Naive thymus-derived CD8-positive, alpha-beta T cell (primary cell): ENCODE measurements around the gene KRT82. TPM values are rescaled to one million over a fixed set of nuclear protein-coding genes. Genes with fewer than 3 reads are reported as not detected.

Experiments used
- ATAC-seq, 2 donors: fragments of 150-1000 bp; cut with Tn5 transposase in 1 of 2; sonication (Bioruptor Pico), chemical (Tn5 transposase) in 1 of 2; 1 replicate in 1 of 2; 2 replicates in 1 of 2; pipeline ENCODE4 v1.10.0; 2021; ENCODE audit warnings: mild to moderate bottlenecking in 2 of 2, moderate library complexity in 2 of 2
- POLR2A ChIA-PET: fragments of 350-600 bp; sonication (Branson Sonifier 250); formaldehyde crosslinking; loops from one replicate; lab custom pipeline; 2021; ENCODE audit warnings: antibody characterized with exemption; lab: Charles Lee
- DNase-seq, 10 donors: peaks; one replicate each; pipeline versions ENCODE4 v3.0.0 to v3.0.0-alpha.2; 2020 to 2022
- H3K27ac Mint-ChIP-seq, 10 donors: one replicate each; pipeline ENCODE4 v1.8.0; 2020 to 2022; ENCODE audit warnings: mild to moderate bottlenecking in 10 of 10, mixed read lengths in 10 of 10, moderate library complexity in 4 of 10, inconsistent platforms in 1 of 10
- H3K27me3 Mint-ChIP-seq, 5 donors: one replicate each; pipeline ENCODE4 v1.8.0; 2021 to 2022; ENCODE audit warnings: mixed read lengths in 5 of 5
- H3K36me3 Mint-ChIP-seq, 3 donors: one replicate each; pipeline ENCODE4 v1.8.0; 2020 to 2022; ENCODE audit warnings: mixed read lengths in 3 of 3, mild to moderate bottlenecking in 2 of 3, inconsistent platforms in 1 of 3
- H3K4me1 Mint-ChIP-seq, 4 donors: one replicate each; pipeline ENCODE4 v1.8.0; 2021 to 2022; ENCODE audit warnings: mixed read lengths in 4 of 4
- H3K4me3 Mint-ChIP-seq, 10 donors: one replicate each; pipeline ENCODE4 v1.8.0; 2020 to 2022; ENCODE audit warnings: mild to moderate bottlenecking in 10 of 10, mixed read lengths in 10 of 10, moderate library complexity in 6 of 10, inconsistent platforms in 1 of 10
- H3K9me3 Mint-ChIP-seq, 9 donors: one replicate each; pipeline ENCODE4 v1.8.0; 2020 to 2022; ENCODE audit warnings: mixed read lengths in 9 of 9, mild to moderate bottlenecking in 3 of 9, inconsistent platforms in 1 of 9, moderate library complexity in 1 of 9
- polyA plus RNA-seq, 3 donors: library from polyadenylated mRNA; unstranded; fragments of 300-500 nt; fragmentation: Illumina TruSeq; gene quantifications; one replicate each; pipeline ENCODE4 v1.2.3, GENCODE V29; 2021
- total RNA-seq, 8 experiments: library from RNA in 2 of 8; stranded (reverse) in 2 of 8; gene quantifications; one replicate each; pipeline ENCODE4 v1.2.3 and lab custom pipeline; 2021 to 2026

KRT82 gene
- total and polyA plus RNA-seq, 5 experiments from 2014 or later, result not detected

DNA sequence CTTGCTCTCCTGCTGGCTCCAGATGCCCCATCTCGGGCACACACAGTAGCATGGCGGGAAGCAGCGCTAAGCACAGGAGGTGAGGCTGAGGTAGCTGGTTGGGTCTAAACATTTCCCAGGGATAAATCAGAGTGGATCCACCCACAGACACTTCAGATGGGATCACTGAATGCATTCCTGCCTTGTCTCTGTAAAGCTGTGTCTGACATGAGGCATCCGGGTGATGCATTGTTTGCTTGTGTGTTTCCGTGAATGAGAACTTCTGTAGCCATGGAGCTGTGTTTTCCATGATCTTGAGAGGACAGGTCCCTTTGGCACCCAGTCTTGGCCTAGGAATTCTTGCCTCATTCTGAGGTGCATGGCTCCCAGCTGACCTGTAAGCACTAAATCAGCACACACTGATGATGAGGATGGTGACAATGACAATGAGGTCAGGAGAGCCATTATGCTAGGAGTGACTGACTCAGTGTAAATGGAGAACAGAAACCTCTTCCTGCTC, 34.7 kb upstream of the KRT82 start:
- Mint-ChIP-seq H3K27ac (no peak overlapping the region), H3K27me3 (peaks cover 22 to 52% (median 33%) of the 10 kb centered on the region in 5 donors), H3K4me1 (peaks cover 0 to 3% (median under 1%) of the 10 kb centered on the region in 4 donors), H3K36me3 (no peaks in the 10 kb centered on the region), H3K4me3 (no peak overlapping the region), H3K9me3 (no peaks in the 10 kb centered on the region)
- DNase-seq, result no peak
- ATAC-seq, result no peak
- POLR2A ChIA-PET, result no interaction called here

DNA sequence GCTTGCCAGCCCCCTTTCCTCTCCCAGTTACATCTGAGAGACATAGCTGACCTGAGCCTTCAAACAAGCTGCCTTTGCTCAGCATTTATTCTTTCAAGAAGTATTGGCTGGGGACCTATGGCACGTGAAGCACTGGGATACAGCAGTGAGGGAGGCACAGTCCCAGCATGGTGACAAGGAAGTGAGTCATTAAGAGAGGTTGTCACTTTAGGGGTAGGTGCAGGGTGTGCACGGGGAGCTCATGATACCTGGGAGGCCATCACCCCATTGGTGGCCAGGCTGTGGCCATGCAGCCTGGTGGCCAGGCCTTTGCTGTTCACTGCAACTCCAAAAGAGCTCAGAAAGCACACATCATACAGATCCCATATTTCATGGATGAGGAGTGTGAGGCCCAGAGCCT, 33.7 kb upstream of the KRT82 start:
- DNase-seq (no peak), ATAC-seq (no peak)
- Mint-ChIP-seq H3K27ac (no peak overlapping the region), H3K4me3 (no peak overlapping the region), H3K36me3 (no peaks in the 10 kb centered on the region), H3K4me1 (peaks cover 0 to 3% (median under 1%) of the 10 kb centered on the region in 4 donors), H3K9me3 (no peaks in the 10 kb centered on the region), H3K27me3 (peaks cover 24 to 62% (median 32%) of the 10 kb centered on the region in 5 donors)
- POLR2A ChIA-PET, result no interaction called here

DNA sequence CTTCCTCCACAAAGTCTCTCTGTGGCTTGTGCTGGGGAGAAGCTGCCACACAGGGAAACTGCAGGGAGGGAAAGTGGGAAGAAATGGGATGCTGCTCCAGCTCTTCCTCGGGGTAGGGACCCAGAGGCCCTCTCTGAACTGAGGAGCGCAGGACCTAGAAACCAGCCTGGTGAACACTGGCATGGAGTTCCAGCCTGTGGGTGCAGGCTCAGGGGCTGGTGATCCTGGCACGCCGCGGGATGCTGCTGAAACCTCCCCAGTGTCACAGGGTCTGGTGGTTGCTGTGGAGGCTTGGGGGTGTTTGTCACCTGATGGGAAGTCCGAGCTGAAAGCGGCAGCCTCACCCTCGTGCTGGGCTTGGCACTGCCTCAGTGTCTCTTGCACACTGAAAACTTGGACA, 33.3 kb upstream of the KRT82 start:
- no peak for ATAC-seq

DNA sequence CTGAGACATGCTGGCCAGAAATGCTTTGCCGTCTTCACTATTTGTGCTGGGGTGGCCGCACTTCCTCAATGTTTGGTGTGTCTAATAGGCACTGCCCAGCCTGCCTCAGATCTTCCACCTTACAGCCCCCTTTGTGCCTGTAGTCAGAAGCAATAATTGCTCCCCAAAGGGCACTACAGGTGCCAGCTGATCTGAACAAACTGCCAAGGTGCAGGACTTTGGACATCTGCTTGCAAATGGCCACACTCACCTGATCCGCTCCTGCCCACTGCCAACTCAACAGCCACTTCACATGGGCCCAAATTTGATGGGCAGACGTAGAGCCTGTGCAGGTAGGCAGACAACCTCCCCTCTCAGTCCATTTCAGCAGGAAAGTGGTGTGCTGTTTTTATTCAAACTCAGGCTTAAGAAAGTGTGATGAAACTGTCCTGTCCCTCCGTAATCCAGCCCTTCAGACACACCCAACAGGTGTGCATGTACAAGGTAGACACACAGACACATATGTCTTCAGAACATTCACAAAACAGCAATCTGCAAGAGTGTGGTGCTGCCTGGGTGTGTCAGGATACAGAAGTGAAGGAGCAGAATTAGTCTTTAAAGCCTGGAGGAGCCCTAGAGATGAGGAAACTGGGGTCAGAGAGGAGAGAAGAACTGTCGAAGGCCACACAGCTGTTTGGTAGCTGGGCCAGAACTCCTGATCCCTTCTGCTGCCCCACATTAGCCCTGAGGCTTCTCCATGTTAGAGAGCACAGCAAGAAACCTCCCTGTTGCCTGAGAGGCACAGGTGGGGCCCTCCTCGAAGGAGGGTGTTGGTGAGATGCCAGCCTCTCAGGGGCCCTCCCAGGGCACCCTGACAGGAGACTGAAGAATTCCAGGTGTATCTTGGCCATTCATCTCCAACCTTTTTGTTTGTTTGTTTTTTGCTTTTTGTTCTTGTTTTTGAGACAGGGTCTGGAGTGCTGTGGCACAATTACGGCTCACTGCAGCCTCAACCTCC, 32.5 kb upstream of the KRT82 start:
- DNase-seq (no peak), ATAC-seq (no peak)
- Mint-ChIP-seq H3K4me3 (no peak overlapping the region), H3K4me1 (peaks cover 0 to 3% (median under 1%) of the 10 kb centered on the region in 4 donors), H3K9me3 (no peaks in the 10 kb centered on the region), H3K36me3 (no peaks in the 10 kb centered on the region), H3K27ac (no peak overlapping the region), H3K27me3 (peaks cover 25 to 74% (median 35%) of the 10 kb centered on the region in 5 donors)
- POLR2A ChIA-PET, result no interaction called here

More for the DNA sequence above, 33.3 kb upstream of the KRT82 start:
- no peak for DNase-seq
- Mint-ChIP-seq H3K27me3 (peaks cover 25 to 66% (median 29%) of the 10 kb centered on the region in 5 donors), H3K9me3 (no peaks in the 10 kb centered on the region), H3K4me1 (peaks cover 0 to 3% (median under 1%) of the 10 kb centered on the region in 4 donors), H3K36me3 (no peaks in the 10 kb centered on the region), H3K4me3 (no peak overlapping the region), H3K27ac (no peak overlapping the region)
- POLR2A ChIA-PET, result no interaction called here

DNA sequence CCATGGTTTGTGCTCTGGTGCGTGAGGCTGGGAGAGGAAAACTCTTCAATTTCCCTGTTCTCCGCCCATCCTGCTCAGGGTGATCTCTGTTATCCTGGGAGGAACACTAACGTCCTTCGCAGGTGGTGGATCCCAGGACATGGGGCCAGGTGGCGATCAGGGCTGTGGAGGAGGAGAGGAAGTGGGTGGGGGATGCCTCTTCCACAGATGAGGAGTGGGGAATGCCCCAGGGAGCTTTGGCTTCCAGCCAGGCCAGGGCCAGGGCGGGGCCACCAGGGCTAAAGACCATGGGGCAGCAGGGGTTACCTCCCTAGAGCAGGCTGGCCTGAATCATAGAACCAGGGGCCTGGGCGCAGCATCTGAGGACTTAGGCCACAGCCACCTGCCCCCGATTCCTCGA, 31.4 kb upstream of the KRT82 start:
- Mint-ChIP-seq H3K36me3 (no peaks in the 10 kb centered on the region), H3K9me3 (no peaks in the 10 kb centered on the region), H3K27ac (no peak overlapping the region), H3K27me3 (peaks cover 23 to 75% (median 33%) of the 10 kb centered on the region in 5 donors), H3K4me3 (no peak overlapping the region), H3K4me1 (peaks cover 0 to 3% (median under 1%) of the 10 kb centered on the region in 4 donors)
- ATAC-seq (no peak), DNase-seq (no peak)
- POLR2A ChIA-PET, result no interaction called here

DNA sequence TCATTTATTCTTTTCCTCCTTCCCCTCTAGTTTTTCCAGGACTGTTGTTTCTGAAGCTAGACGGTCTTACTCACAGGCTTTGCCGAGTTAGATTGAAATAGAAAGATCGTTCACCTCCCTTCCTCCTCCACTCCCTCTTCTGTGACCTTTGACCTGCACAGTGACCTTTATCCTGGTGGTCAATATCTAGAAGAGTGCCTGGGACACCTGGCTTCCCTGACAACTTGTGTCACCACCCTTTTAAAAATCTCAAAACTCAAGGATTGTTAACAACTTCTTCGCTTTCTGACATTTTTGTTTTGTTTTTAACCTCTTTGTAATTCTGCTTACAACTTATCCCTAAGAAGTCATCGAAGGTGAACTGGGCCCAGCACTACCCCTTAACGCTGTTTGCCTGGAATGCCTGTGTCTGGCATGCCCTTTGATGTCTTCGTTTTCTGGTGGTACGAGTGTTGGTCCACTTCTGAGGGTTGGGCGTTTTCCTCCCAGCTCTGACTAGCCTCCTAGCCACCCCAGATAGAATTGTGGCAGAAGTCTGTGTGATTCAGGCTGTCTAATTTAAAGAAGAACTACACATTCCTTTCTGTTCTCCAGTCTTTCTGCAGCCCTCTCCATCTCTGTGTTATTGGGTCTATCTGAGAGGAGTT, 30.8 kb upstream of the KRT82 start:
- H3K27me3 Mint-ChIP-seq, result peaks cover 20 to 75% (median 27%) of the 10 kb centered on the region in 5 donors
- ATAC-seq, result no peak

DNA sequence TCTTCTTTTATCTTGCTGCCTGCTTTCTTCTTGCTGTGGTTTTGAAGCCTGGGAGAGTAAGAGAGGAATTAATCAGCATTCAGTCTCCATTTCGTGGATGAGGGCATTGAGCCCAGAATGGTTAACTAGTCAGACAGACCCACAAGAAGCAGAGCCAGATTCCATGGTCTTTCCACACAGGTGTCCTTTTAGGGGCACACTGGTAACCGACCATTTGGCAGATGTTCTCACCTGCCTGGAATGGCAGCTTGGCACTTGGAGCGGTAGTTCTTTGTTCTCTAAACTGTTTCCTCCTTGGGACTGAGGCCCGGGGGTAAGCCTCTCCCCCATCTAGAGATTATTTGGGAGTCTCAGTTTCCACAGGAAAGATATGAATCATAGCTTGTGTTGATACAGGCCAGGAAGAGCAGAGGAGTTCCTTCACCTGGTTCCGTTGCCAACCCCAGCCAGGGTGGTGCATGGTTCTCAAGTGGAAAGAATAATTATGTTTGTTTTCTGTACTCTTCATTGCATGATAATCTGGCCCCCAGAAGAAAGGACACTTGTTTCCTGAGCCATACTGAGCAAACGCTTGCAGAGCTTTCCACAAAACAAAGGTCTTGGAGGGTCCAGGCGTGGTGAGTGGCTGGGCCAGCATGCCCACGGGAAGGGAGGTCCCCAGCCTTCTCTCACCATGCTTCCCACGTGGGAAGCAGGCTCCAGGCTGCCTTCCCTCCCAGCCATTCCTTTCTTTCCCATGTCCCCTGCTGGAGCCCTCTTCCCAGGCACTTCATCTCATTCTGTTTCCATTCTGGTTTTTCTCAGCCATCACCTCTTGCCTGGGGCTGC, 30.1 kb upstream of the KRT82 start:
- Mint-ChIP-seq H3K9me3 (no peaks in the 10 kb centered on the region), H3K27ac (peak overlapping the region in 1 of 10 donors; percentile 11), H3K36me3 (no peaks in the 10 kb centered on the region), H3K4me1 (peaks cover 0 to 3% (median under 1%) of the 10 kb centered on the region in 4 donors), H3K4me3 (no peak overlapping the region), H3K27me3 (peaks cover 15 to 75% (median 29%) of the 10 kb centered on the region in 5 donors)
- POLR2A ChIA-PET, result no interaction called here
- DNase-seq (no peak), ATAC-seq (no peak)

More for the DNA sequence above, 30.8 kb upstream of the KRT82 start:
- Mint-ChIP-seq H3K9me3 (no peaks in the 10 kb centered on the region), H3K36me3 (no peaks in the 10 kb centered on the region), H3K27ac (peak overlapping the region in 1 of 10 donors; percentile 59), H3K4me3 (no peak overlapping the region), H3K4me1 (peaks cover 0 to 3% (median under 1%) of the 10 kb centered on the region in 4 donors)
- no peak for DNase-seq
- POLR2A ChIA-PET, result no interaction called here

DNA sequence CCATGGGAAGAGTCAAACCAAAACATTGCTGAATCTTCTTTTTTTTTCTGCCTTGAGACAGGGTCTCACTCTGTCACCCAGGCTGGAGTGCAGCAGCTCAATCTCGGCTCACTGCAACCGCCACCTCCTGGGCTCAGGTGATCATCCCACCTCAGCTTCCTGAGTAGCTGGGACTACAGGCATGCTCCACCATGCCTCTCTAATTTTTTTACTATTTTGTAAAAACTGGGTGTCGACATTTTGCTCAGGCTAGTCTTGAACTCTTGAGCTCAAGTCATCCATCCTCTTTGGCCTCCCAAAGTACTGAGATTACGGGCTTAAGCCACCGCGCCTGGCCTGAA, 29.5 kb upstream of the KRT82 start:
- H3K4me1 Mint-ChIP-seq, result peaks cover 0 to 3% (median under 1%) of the 10 kb centered on the region in 4 donors
- ATAC-seq (no peak), DNase-seq (no peak)
- POLR2A ChIA-PET, result no interaction called here
- H3K27ac Mint-ChIP-seq, result no peak overlapping the region
- H3K36me3 Mint-ChIP-seq, result no peaks in the 10 kb centered on the region
- H3K27me3 Mint-ChIP-seq, result peaks cover 14 to 75% (median 32%) of the 10 kb centered on the region in 5 donors
- H3K4me3 Mint-ChIP-seq, result no peak overlapping the region
- no peaks in the 10 kb centered on the region for H3K9me3 Mint-ChIP-seq

DNA sequence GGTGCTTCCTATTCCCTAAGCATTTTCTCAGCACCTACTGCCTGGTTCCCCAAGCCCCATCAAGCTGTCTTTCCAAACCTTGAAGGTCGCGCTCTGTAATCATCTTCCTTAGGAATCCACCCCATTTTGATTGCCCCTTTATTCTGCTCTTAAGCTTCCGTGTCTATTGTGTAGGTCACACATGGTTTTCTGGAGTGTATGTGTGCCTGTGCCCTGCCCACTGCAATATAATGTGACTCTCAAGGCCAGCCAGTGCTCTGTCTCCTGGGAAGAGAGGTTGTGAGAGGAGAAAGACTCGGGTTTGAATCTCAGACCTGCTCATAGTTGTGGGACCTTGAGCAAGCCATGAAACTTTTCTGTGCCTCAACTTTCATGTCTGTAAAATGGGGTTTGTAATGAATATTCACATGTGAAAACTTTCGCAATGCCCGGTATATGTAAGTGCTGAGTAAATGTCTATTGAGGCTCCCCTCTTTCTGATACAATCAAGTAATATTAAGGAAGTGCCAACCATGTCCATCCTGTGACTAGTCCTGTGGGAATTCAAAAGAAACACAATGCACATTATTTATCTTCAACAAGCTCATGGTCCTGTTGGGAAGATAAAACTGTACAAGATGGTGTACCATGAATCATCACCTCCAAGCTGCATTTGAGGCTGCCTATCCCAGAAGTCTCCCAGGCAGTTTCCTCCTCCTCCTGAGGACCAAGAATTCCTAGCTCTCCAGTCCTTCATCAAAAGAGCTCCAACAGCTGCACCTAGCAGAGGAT, 28.8 kb upstream of the KRT82 start:
- no peak for ATAC-seq
- Mint-ChIP-seq H3K27ac (no peak overlapping the region), H3K36me3 (no peaks in the 10 kb centered on the region), H3K9me3 (no peaks in the 10 kb centered on the region), H3K27me3 (peaks cover 15 to 77% (median 31%) of the 10 kb centered on the region in 5 donors), H3K4me3 (no peak overlapping the region), H3K4me1 (peaks cover 0 to 3% (median under 1%) of the 10 kb centered on the region in 4 donors)
- DNase-seq, result no peak
- POLR2A ChIA-PET, result no interaction called here

DNA sequence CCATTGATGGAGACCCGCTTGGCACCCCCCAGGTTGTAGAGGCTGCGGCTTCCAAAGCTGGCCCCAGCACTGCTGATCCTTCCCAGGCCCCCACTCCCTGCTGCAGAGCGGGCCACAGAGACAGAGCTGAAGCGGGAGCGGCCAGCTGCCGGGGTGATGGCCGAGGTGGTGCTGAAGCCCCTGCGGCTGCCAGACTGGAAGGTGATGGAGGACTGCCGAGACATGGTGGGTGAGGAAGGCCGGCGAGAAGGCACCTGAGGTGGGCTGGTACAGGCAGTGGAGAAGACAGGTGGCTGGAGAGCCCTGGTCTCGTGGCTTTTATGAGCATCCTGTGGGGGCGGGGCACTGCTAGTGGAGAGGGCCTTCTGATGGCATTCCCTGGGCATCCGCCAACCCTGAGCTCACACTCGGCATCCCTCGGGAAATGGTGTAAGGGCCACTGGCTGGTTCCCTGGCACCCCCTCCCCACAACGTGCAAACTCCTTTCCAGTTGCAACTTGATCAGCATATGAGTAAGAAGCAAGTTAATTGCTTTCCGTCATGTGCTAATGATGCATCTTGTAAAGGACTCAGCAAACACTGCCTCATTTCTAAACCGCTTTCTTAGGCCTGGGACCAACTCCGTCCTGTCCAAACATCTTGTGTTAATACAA, 28.1 kb upstream of the KRT82 start, which contains the start of gene KRT75:
KRT75 (minus strand) TSS at position 291 of the 653 bp plus-strand sequence; CDS start at position 224, 67 bp downstream.
- H3K4me1 Mint-ChIP-seq, result peaks cover 0 to 3% (median under 1%) of the 10 kb centered on the region in 4 donors
- no peaks in the 10 kb centered on the region for H3K36me3 Mint-ChIP-seq
- no peak within 1 kb of the TSS for H3K4me3 Mint-ChIP-seq
- no peak within 1 kb of the TSS for H3K27ac Mint-ChIP-seq
- no peak for DNase-seq
- POLR2A ChIA-PET, result no interaction called here
- no peak for ATAC-seq
- H3K27me3 Mint-ChIP-seq, result peaks cover 15 to 78% (median 27%) of the 10 kb centered on the region in 5 donors
- H3K9me3 Mint-ChIP-seq, result no peaks in the 10 kb centered on the region

DNA sequence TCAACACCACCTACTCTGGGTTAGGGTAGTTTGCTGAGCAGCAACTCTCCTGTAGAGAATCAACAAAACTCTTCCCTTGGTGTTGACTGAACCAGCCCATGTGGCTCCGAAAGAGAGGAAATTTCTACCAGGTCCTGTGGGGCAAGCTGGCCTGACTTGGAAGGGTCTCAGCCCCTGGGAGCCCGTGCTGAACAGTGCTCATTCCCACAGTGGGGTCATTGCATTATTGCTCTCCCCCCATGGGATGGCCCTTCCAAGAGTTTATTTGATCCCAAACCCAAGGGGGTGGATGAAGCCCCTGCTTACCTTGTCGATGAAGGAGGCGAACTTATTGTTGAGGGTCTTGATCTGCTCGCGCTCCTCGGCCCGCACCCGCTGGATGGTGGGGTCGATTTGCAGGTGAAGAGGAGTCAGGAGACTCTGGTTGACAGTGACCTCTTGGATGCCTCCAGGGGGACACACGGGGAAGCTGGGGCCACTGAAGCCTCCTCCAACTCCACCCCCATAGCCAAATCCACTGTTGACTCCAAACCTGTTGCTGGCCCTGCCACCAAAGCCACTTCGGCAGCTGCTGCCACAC, 27.5 kb upstream of the KRT82 start:
- H3K27me3 Mint-ChIP-seq, result peaks cover 15 to 84% (median 32%) of the 10 kb centered on the region in 5 donors

More for the DNA sequence above, 27.5 kb upstream of the KRT82 start:
- Mint-ChIP-seq H3K4me1 (peaks cover 0 to 3% (median under 1%) of the 10 kb centered on the region in 4 donors), H3K4me3 (no peak overlapping the region), H3K36me3 (no peaks in the 10 kb centered on the region), H3K9me3 (no peaks in the 10 kb centered on the region), H3K27ac (no peak overlapping the region)
- POLR2A ChIA-PET, result no interaction called here
- ATAC-seq, result no peak
- DNase-seq, result no peak
